Measurements from ENCODE around the gene DUOX1. TPM values are rescaled to one million over a fixed set of nuclear protein-coding genes. Genes with fewer than 3 reads are reported as not detected.

The DUOX1 gene
- total and polyA plus RNA-seq, 12 donors = 0.14 to 0.99 (median 0.61) TPM; not detected in 1

DNA sequence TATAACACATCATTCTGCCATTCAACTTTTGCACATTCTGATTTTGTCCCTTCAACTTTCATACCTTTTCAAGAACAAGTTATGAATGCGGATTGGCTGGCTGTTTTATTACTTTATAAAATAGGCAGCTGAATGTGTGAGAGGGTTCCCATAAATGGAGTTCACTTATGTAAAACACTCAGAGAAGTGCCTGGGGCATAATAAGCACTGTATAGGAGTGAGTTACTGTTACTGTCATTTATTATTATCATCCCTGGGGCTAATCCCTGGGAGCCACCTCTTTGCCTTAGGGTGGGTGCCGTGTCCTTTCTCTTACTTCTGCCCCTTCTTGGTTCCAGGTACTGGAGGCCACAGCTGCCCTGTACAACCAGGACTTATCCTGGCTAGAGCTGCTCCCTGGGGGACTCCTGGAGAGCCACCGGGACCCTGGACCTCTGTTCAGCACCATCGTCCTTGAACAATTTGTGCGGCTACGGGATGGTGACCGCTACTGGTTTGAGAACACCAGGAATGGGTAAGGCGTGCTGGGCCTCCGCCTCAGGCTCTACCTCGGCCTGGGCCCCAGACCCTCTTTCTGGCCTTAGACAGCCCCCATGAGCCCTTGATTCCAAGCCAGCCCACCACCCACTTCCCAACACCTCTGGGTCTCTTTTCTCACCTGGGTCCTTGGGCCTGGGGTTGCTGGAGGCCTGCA is 10.9 kb downstream of the DUOX1 start:
- H3K27me3 ChIP-seq = peaks cover 0 to 47% (median 14%) of the 10 kb centered on the region in 7 donors
- DNase-seq = no peak
- intact Hi-C loops (cut with DNase I) = no loop called here

DNA sequence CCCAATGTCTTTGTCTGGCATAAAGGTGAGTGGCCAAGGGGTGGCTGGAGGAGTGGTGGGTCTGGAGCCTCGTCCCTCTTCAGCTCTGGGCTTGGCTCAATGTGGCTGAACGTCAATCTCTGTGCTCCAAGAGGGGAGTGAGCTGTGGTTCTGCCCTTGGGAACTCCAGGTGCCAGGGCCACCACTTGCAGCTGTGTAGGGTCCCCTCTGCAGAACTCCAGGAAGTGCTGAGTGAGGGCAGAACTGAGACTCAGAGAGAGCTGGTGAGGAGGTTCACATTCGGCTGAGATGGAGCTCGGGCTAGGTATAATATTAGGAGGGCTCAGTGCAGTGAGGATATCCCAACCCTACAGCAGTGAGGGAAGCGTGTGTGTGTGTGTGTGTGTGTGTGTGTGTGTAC is 11.6 kb downstream of the DUOX1 start:
- H3K4me1 ChIP-seq = no peaks in the 10 kb centered on the region
- no peaks in the 10 kb centered on the region for H3K36me3 ChIP-seq
- no peaks in the 10 kb centered on the region for H3K9me3 ChIP-seq
- no peak for DNase-seq
- TF ChIP-seq, protein P1, sequence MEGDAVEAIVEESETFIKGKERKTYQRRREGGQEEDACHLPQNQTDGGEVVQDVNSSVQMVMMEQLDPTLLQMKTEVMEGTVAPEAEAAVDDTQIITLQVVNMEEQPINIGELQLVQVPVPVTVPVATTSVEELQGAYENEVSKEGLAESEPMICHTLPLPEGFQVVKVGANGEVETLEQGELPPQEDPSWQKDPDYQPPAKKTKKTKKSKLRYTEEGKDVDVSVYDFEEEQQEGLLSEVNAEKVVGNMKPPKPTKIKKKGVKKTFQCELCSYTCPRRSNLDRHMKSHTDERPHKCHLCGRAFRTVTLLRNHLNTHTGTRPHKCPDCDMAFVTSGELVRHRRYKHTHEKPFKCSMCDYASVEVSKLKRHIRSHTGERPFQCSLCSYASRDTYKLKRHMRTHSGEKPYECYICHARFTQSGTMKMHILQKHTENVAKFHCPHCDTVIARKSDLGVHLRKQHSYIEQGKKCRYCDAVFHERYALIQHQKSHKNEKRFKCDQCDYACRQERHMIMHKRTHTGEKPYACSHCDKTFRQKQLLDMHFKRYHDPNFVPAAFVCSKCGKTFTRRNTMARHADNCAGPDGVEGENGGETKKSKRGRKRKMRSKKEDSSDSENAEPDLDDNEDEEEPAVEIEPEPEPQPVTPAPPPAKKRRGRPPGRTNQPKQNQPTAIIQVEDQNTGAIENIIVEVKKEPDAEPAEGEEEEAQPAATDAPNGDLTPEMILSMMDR (IDR thresholded peaks at IDR 0.05) = no peak
- H3K27ac ChIP-seq = no peak overlapping the region
- intact Hi-C loops (cut with DNase I) = no loop called here
- 80 to 87% methylated on average over 5 of the region's 5 CpGs for WGBS, 2 donors
- peaks cover 0 to 41% (median 8%) of the 10 kb centered on the region in 7 donors for H3K27me3 ChIP-seq
- no peak for ATAC-seq
- no peak overlapping the region for H3K4me3 ChIP-seq

More for the DNA sequence above, 10.9 kb downstream of the DUOX1 start:
- TF ChIP-seq, protein P1 (IDR thresholded peaks at IDR 0.05) = no peak
- 95% methylated on average over 10 of the region's 10 CpGs for WGBS, 2 donors
- no peaks in the 10 kb centered on the region for H3K36me3 ChIP-seq
- no peak overlapping the region for H3K4me3 ChIP-seq
- H3K9me3 ChIP-seq = no peaks in the 10 kb centered on the region
- H3K4me1 ChIP-seq = no peaks in the 10 kb centered on the region
- no peak for ATAC-seq
- no peak overlapping the region for H3K27ac ChIP-seq

GRCh38 chr15:45143056-45143455 is 13.3 kb downstream of the DUOX1 start:
- Histone ChIP-seq H3K27ac (no peak overlapping the region), H3K27me3 (peaks cover 0 to 32% (median 0%) of the 10 kb centered on the region in 7 donors), H3K9me3 (no peaks in the 10 kb centered on the region), H3K4me3 (no peak overlapping the region), H3K4me1 (no peaks in the 10 kb centered on the region), H3K36me3 (no peaks in the 10 kb centered on the region)
- TF ChIP-seq, protein P1 (IDR thresholded peaks at IDR 0.05) = no peak
- intact Hi-C loops (cut with DNase I) = no loop called here
- WGBS, 2 donors = 85 to 89% methylated on average over 7 of the region's 7 CpGs
- DNase-seq = no peak
- ATAC-seq = no peak

DNA sequence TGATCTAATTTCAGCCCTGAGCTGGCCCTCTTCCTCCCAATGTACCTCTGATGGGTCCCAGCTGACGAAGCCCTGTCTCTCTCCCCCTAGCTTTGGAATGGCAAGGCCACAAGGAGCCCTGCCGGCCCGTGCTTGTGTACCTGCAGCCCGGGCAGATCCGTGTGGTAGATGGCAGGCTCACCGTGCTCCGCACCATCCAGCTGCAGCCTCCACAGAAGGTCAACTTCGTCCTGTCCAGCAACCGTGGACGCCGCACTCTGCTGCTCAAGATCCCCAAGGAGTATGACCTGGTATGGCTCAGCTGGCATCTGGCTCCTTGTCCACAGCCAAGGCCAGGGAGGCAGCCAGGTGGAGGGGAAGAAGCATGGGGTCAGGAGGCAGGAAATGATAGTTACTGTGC is 14.2 kb downstream of the DUOX1 start:
- TF ChIP-seq, protein P1 (IDR thresholded peaks at IDR 0.05) = no peak
- H3K27ac ChIP-seq = no peak overlapping the region
- peaks cover 0 to 28% (median 0%) of the 10 kb centered on the region in 7 donors for H3K27me3 ChIP-seq
- no peaks in the 10 kb centered on the region for H3K9me3 ChIP-seq
- no peaks in the 10 kb centered on the region for H3K36me3 ChIP-seq
- DNase-seq (no peak), ATAC-seq (no peak)
- WGBS, 2 donors = 83 to 85% methylated on average over 11 of the region's 11 CpGs
- no peaks in the 10 kb centered on the region for H3K4me1 ChIP-seq
- H3K4me3 ChIP-seq = no peak overlapping the region
- intact Hi-C loops (cut with DNase I) = no loop called here
